GM19468 (cell line): ENCODE measurements around the gene TM9SF2.
A peak's percentile ranks its signal among the peaks of the same experiment; 100 is the strongest.
"Not testable (repeated sequence)": the region's sequence is repeated elsewhere in the genome, so short reads cannot be mapped to it uniquely, and the experiment has no call there.

Source experiments
- ATAC-seq: cut with Tn5 transposase; IDR thresholded peaks from one replicate; pipeline ENCODE4 v1.9.1; 2021; ENCODE audit warnings: mild to moderate bottlenecking, moderate library complexity, moderate number of reproducible peaks; ENCODE audit not compliant: unreplicated experiment; ENCODE audit errors: extremely low read depth

TM9SF2 gene

DNA sequence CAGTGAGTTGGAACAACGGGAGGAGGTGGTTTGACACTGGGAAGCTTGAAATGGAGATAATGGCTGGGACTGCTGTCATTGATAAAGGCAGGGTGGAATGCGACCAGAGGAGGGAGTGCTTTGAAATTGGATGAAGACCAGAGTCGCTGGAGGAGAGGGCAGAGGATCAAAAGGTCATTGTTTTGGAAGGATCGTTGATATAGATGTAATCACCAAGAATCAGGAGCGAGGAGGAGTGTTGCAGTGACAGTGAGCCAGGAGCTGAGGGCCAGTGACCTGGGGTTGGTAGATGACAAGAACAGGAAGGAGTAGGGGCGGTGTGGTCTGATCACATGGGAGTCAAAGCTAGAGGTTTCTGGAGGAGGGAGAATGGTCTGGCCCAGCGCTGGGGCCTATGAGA, 25.3 kb downstream of the TM9SF2 start:
- no peak for ATAC-seq

- ATAC-seq: no peak
Observed at GRCh38 chr13:99527301-99527700, 26.0 kb downstream of the TM9SF2 start.

DNA sequence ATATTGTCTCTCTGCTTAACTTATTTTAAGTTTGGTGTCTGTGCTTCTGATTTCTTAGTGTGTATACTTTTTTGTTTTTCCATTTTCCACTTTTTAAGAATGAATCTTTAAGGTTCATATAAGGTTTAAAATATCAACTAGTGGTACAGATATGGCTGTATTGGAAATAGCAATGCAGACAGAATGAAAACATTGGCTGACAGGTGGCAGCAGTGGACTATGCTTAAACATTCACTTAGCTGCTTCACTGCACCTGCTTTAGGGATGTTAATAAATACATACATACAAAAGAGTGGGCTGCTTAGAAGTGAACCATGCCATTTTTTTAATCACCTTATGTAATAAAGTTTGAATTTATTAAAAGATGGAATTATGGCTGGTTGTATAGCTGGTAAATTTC, 27.3 kb downstream of the TM9SF2 start:
- ATAC-seq: peak; percentile 45

- no peak for ATAC-seq
Observed at GRCh38 chr13:99536023-99536422, 34.8 kb downstream of the TM9SF2 start.

DNA sequence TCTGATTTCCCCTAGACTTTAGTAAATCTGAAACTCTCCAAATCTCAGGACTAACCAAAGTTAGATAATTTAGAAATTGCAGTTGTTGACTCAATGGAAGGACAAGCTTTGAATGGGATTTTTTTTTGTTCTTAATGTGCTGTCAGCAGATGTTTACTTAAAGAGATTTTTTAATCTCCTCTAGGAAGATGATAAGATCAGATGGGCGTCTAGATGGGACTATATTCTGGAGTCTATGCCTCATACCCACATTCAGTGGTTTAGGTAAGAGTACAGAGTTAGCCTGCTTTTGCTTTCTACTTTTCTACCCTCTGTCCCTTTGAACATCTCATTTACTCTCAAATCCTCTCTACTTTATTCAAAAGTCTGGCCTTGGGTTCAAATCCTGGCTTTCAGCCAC, 39.3 kb downstream of the TM9SF2 start:
- ATAC-seq: no peak

- peak; percentile 95 for ATAC-seq
Observed at GRCh38 chr13:99542788-99543406, 41.6 kb downstream of the TM9SF2 start.

GRCh38 chr13:99545361-99545760, 44.1 kb downstream of the TM9SF2 start:
- no peak for ATAC-seq

DNA sequence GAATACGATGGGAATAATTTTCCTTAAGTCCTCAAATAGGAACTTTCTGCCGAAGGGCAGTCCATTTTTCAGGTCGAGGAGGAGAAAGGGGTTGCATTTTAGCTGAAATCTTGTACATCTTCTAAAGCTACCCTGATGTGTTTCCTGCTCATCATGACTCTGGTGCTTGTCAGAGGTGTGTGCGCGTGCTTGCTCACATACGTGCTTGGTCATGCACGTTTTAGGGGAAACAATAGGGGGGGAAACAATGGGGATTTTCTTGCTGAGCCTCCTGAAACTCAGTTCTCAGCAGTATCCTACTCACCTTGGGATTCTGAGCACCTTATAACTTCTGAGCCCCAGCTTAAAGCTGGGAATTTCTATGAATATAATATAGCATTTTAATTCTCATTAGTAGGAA, 44.7 kb downstream of the TM9SF2 start:
- ATAC-seq: no peak

- ATAC-seq: no peak
Observed at GRCh38 chr13:99546878-99547277, 45.6 kb downstream of the TM9SF2 start.

GRCh38 chr13:99548448-99548847, 47.2 kb downstream of the TM9SF2 start:
- ATAC-seq: no peak

DNA sequence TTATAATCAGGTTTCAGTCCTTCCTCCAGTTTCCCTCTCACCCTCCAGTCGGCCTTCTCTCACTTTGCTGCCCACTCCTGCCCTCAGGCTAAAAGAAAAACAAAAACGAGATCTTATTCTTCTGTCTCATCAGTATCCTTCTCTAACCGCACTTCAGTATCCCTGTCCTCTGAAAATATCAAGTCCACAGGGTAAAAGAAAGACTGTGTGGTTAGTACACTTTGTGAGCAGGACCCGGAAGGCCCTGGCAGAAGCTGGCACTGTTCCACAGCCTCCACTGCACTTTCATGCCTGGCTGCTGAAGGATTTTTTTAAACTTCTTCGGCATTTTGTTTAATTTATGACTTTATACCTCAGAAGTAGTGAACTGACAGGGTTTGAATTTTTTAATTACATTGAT, 51.8 kb downstream of the TM9SF2 start:
- no peak for ATAC-seq

DNA sequence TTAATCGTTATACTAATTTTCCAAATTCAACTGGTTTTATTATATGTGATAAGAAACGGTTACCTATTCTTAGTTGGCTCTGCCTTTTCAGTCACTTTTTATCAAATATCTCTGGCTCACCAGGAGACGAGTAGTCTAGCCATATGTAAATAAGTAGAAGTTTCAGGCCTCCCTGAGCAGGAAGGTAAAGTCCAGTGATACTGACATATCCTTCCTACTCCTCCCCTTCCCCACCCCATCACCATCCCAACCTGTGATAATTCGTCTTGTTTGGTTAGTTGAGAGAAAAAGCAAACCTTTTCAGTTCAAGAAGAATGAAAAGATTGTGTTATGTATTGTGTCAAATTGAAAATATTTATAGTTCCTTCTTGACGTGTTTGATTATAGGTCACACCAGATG, 53.9 kb downstream of the TM9SF2 start:
- ATAC-seq: no peak

GRCh38 chr13:99556867-99557443, 55.7 kb downstream of the TM9SF2 start:
- ATAC-seq: no peak

GRCh38 chr13:99558570-99559180, 57.4 kb downstream of the TM9SF2 start:
- ATAC-seq: no peak

- no peak for ATAC-seq
Observed at GRCh38 chr13:99559560-99559959, 58.3 kb downstream of the TM9SF2 start.

DNA sequence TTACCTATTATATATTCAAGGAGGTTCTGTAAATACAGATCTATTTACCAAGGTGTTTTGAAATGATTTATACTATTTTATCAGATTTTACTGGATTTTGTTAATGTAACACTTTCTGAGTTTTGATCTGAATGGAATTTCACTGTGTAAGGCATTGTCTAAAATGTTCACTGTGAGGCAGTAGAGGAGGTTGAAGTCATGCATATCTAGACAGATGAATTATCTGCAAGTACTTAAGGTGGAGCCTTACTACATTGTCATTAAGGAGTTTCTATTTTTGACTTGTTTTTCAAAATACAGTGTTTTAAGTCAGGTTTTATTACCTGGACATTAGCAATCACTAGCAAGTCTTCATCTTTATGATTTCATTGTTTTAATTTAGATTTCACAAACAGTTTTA, 62.1 kb downstream of the TM9SF2 start:
- ATAC-seq: no peak

DNA sequence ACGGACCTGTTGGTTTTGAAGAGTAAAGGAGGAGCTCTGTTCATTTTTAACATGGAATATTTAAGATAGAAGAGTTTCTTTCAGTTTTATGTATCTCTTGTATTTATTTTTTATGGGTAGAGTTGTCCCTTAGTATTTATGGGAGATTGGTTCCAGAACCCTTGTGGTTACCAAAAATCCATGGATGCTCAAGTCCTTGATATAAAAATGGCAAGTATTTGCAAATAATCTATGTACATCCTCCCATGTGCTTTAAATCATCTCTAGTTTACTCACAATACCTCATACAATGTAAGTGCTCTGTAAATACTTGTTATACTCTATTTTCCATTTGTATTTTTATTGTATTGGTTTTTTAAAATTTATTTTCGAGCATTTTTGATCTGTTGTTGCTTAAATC, 63.1 kb downstream of the TM9SF2 start:
- ATAC-seq: no peak

DNA sequence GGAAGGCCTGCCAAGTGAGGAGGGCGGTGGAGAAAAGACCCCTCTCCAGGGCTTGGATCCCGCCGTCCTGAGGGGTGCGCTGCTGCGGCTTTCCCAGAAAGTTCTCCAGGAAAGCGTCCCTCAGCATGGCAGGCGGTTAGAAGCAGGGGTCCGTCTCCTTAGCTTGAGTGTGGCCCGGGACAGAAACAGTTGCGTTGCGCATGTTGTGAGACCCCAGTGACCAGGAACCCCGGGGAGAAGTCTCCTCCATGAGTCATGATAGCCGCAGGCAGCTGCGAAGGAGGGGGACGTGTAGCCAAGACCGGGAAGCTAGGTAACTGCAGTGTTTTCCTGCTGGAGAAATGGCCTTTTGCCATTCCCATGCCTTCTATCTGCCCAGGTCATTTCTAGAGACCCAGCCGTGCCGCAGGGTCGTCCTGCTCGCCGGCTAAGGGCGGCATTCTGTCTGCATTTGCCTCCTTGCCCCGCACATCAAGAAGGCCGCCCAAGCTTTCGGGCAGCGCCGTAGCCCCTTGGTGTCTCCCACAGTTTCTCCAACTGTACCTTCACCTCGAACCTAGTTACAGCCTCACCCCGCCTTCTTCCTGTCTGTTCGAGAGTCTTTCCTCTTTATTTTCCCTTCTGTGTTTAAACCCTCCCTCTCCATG, 64.3 kb downstream of the TM9SF2 start:
- no peak for ATAC-seq

GRCh38 chr13:99566125-99567083, 65.1 kb downstream of the TM9SF2 start:
- no peak for ATAC-seq

GRCh38 chr13:99568901-99569300, 67.6 kb downstream of the TM9SF2 start:
- ATAC-seq: not testable (repeated sequence)
